Measurements from ENCODE around the gene SLC51B.
"Not testable (repeated sequence)": the region's sequence is repeated elsewhere in the genome, so short reads cannot be mapped to it uniquely, and the experiment has no call there.

SLC51B gene

DNA sequence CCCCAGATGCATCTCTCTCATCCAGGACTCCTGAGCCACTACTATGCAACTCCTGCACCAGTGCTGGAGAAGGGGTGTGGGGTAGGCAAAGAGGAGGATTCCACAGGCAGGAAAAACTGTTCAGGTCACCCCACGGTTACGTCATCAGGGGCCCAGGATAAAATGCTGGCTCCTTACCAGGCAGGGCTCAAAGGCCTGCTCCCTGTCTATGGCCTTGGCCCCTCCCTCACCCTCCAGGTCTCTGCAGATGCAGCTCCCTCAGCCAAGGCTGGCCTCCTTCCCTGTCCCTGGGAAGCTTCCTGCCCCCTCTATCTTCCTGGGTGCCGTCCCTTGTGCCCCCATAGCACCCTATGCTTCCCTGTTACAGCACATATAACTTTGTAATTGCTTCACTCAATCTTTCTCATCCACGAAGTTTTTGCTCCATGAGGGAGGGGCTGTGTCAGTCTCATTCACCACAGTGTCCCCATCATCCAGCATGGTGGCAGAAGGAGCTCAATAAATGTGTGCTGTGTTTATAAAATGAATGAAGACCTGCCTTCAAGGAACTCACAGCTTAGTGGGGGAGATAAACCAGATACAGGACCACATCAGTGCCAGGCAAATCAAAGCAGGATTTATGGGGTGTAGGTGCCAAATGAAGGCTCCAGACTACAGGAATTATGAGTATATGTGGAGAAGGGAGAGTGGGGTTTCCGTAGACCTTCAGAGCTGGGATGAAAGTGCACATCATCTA, 50.0 kb downstream of the SLC51B start:
- no peak for DNase-seq (ENCODE audit: low read depth in 1 of 2, low spot score in 1 of 2)
- in situ Hi-C loops (cut with HindIII; ENCODE audit: low pct_unique_long_range_greater_than_20kb, low sequenced_read_pairs) = no loop called here
- TF ChIP-seq JUND (IDR thresholded peaks at IDR 0.05; ENCODE audit: low read depth) = no peak

GRCh38 chr15:65095747-65096104, 50.5 kb downstream of the SLC51B start:
- TF ChIP-seq JUND (IDR thresholded peaks at IDR 0.05; ENCODE audit: low read depth) = no peak
- in situ Hi-C loops (cut with HindIII; ENCODE audit: low pct_unique_long_range_greater_than_20kb, low sequenced_read_pairs) = no loop called here
- DNase-seq (ENCODE audit: low read depth in 1 of 2, low spot score in 1 of 2) = no peak

- DNase-seq (ENCODE audit: low read depth in 1 of 2, low spot score in 1 of 2) = no peak
- in situ Hi-C loops (cut with HindIII; ENCODE audit: low pct_unique_long_range_greater_than_20kb, low sequenced_read_pairs) = no loop called here
- TF ChIP-seq JUND (IDR thresholded peaks at IDR 0.05; ENCODE audit: low read depth) = no peak
Observed at GRCh38 chr15:65096481-65097385, 51.5 kb downstream of the SLC51B start.

DNA sequence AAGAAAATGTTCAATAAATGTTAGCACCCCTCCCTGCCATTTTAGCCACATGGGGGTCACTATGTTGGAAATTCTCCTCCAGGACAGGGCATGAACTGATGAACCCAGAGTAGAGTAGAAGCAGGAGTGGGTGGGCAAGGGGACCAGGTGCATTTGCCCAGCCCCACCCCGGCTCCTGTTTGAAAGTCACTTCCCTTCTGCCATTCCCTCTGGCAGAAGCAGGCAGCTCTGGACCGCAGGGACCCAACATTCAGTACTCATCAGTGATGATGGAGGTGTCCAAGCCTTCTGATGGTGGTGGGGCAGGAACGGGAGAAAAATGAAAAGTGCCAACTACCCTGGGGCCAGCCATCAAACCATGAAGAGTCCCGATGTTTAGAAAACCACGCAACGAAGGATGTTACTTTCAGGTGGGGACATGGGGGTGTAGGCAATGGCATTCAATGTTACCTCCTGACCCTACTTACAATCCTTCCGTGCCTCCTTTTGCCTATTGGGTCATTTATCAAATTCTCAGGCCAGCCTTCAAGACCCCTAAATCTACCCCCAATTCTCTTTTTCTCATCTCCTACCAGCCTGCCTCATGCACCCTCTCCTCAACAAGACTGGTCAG, 52.6 kb downstream of the SLC51B start:
- DNase-seq (ENCODE audit: low read depth in 1 of 2, low spot score in 1 of 2) = no peak
- no peak for TF ChIP-seq JUND (IDR thresholded peaks at IDR 0.05; ENCODE audit: low read depth)

GRCh38 chr15:65099336-65099735, 54.1 kb downstream of the SLC51B start:
- no peak for DNase-seq (ENCODE audit: low read depth in 1 of 2, low spot score in 1 of 2)
- in situ Hi-C loops (cut with HindIII; ENCODE audit: low pct_unique_long_range_greater_than_20kb, low sequenced_read_pairs) = no loop called here
- TF ChIP-seq JUND (IDR thresholded peaks at IDR 0.05; ENCODE audit: low read depth) = no peak

More for the DNA sequence above, 52.6 kb downstream of the SLC51B start:
- in situ Hi-C loops (cut with HindIII; ENCODE audit: low pct_unique_long_range_greater_than_20kb, low sequenced_read_pairs) = no loop called here

- DNase-seq (ENCODE audit: low read depth in 1 of 2, low spot score in 1 of 2); in situ Hi-C loops (cut with HindIII; ENCODE audit: low pct_unique_long_range_greater_than_20kb, low sequenced_read_pairs): not testable (repeated sequence)
Observed at GRCh38 chr15:65099801-65100200, 54.6 kb downstream of the SLC51B start.

GRCh38 chr15:65100442-65100841, 55.3 kb downstream of the SLC51B start:
- no peak for TF ChIP-seq JUND (IDR thresholded peaks at IDR 0.05; ENCODE audit: low read depth)
- no peak for DNase-seq (ENCODE audit: low read depth in 1 of 2, low spot score in 1 of 2)
- in situ Hi-C loops (cut with HindIII; ENCODE audit: low pct_unique_long_range_greater_than_20kb, low sequenced_read_pairs) = no loop called here

DNA sequence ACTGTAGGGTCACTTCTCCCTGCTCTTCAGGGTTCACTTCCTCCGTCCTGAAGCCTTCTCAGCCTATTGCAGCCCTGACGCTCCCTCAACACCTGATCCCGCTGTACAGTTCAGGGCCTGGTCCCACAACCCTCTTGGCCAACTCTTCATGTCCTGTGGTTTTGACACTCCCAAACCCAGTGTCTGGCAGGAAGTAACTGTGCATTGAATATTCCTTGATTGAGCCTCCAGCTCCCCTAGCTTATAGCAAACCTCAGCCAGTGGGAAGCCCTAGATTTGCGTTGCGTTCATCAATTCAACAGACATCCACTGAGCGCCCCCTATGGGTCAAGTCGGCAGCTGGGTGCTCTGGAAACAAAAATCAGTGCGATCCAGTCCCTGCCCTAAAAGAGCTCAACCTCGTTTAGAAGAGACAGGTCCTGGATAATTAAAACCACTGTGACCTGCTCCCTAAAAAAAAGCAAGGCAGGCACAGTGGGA, 56.3 kb downstream of the SLC51B start:
- DNase-seq (ENCODE audit: low read depth in 1 of 2, low spot score in 1 of 2) = peak; percentile 63 to 67
- TF ChIP-seq JUND (IDR thresholded peaks at IDR 0.05; ENCODE audit: low read depth) = no peak
- in situ Hi-C loops (cut with HindIII; ENCODE audit: low pct_unique_long_range_greater_than_20kb, low sequenced_read_pairs) = no loop called here

DNA sequence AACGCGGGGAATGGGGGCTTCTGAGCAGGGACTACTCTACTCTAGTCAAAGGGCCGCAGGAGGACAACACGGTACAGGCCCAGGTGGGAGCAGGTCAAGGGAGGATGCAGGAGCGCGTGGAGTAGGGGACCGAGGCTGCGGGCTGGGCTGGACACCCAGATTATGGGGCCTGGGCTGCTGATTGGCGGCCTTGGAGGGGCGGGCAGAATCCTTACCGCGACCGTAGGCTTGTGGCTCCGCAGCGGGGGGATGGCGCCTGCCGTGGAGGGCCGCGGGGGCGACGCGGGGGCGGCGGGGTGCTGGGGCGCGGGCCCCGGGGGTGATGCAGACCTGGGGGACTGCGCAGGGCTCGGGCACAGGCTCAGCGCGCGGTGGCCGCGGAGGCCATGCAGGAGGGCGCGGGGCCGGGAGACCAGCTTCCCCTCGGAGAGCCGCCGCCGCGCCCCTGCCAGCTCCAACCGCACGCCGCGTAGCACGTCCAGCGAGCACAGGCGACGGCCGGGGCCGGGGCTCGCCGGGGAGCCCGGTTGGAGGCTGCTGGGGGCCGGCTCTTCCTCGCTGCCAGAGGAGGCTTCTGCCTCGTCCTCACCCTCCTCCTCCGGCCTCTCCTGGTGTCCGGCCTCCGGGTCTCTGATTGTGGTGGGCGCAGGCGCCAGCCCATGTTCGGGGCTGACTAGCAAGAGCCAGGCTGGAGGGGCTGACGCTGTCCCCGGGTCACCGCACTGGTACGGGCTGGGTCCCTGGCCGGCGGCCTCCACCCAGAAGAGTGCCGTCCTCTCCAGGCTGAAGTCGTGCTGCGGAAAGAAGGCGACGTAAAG, 56.9 kb downstream of the SLC51B start:
- TF ChIP-seq JUND (IDR thresholded peaks at IDR 0.05; ENCODE audit: low read depth) = no peak
- DNase-seq (ENCODE audit: low read depth in 1 of 2, low spot score in 1 of 2) = no peak
- in situ Hi-C loops (cut with HindIII; ENCODE audit: low pct_unique_long_range_greater_than_20kb, low sequenced_read_pairs) = no loop called here

GRCh38 chr15:65102912-65103311, 57.7 kb downstream of the SLC51B start:
- in situ Hi-C loops (cut with HindIII; ENCODE audit: low pct_unique_long_range_greater_than_20kb, low sequenced_read_pairs) = no loop called here
- TF ChIP-seq JUND (IDR thresholded peaks at IDR 0.05; ENCODE audit: low read depth) = no peak
- DNase-seq (ENCODE audit: low read depth in 1 of 2, low spot score in 1 of 2) = no peak

All from T47D (cell line).